Activated T-helper 9 cell treated with anti-CD3 and anti-CD28 coated beads, Interleukin-2, amount 50 U/mL, for 16 hours (primary cell): Measurements from ENCODE around the gene ETV4.
A peak's percentile ranks its signal among the peaks of the same experiment; 100 is the strongest.
"Not testable (repeated sequence)": the region's sequence is repeated elsewhere in the genome, so short reads cannot be mapped to it uniquely, and the experiment has no call there.

Experiments
- DNase-seq: peaks from one replicate; pipeline ENCODE4 v3.0.0-alpha.2; 2020; ENCODE audit warnings: low read depth

Gene ETV4

DNA sequence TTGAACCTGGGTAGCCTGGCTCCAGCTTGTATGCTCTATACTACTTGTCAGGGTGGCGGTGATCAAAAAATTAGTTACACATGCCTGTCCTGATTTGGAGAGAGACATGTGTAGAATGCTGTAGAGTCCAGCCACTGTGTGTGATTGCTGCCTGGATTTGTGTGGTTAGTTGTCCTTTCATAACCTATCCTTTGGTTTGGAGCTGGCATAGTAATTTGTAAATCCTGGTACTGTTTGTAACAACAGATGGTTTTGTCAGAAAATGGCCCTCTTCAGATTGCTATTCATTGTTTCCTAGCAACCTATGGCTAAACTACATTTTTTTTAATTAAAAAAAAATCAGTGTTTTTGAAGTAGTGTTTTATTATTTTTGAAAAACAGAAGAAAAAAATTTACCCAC, 30.5 kb downstream of the ETV4 start:
- DNase-seq: no peak

DNA sequence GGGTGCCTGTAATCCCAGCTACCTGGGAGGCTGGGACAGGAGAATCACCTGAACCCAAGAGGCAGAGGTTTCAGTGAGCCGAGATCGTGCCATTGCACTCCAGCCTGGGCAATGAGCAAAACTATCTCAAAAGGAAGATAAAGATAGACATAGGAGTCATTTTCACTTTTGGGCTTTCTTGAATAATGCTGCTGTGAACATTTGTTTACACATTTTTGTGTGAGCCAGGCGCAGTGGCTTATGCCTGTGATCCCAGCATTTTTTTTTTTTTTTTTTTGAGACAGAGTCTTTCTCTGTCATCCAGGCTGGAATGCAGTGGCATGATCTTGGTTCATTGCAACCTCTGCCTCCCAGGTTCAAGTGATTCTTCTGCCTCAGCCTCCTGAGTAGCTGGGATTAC, 34.9 kb downstream of the ETV4 start:
- not testable (repeated sequence) for DNase-seq

DNA sequence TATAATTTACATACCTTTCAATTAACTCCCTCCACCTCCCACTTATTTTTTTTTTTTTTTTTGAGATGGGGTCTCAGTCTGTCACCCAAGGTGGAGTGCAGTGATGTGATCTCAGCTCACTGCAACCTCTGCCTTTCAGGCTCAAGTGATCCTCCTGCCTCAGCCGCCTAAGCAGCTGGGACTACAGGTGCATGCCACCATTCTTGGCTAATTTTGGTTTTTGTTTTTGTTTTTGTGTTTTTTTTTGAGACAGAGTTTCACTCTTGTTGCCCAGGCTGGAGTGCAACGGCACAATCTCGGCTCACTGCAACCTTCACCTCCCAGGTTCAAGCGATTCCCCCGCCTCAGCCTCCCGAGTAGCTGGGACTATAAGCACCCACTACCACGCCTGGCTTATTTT, 36.7 kb downstream of the ETV4 start:
- not testable (repeated sequence) for DNase-seq

DNA sequence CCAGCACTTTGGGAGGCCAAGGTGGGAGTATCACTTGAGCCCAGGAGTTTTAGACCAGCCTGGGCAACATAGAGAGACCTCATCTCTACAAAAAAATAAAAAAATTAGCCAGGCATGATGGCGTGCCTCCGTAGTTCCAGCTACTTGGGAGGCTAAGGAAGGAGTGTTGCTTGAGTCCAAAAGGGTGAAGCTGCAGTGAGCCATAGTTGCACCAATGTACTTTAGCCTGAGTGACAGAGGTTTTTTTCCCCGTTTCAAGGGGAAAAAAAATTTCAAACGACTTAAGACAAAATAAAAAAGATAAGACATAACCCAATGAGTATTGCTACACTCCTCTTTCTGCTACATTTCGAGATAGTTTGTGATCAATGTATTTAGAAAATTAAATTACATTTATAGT, 55.5 kb downstream of the ETV4 start:
- DNase-seq: no peak

DNA sequence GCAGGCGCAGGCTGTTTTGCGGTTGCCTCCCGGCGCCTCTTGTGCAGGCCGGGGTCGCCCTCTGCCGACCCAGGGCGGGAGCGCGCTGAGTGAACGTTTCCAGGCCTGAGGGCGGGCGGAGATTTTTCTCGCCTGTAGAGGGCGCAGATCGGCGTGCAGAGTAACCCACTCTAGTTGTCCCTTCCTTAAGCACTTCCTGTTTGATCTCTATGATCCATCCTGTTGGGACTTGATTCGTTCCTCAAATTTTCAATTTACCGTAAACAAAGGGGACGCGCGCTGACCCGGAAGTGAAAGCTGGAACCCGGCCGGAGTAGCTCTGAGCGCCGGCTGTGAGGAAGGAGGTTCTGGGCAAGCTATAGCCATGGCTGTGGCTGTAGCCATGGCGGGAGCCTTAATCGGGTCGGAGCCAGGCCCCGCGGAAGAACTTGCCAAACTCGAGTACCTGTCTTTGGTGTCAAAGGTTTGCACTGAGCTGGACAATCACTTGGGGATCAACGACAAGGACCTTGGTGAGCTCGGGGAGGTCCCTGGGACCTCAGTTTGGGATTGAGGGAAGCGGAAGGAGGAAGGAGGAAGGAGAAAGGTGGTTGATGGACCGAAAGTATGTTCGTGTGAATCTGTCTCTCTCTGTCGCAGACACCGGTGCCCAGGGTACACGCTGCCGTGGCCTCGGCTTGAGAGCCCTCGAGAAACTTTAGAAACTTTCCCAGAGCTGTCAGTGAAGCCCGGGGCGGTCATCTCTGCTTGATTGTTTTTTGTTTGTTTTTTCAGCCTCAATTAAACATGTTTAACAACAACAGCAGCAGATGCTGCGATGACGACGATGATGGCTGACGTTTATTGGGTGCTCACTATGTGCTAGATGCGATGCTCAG, 62.2 kb downstream of the ETV4 start, which contains the start of gene DHX8:
TSS of gene DHX8 (plus strand) at position 302 of the 878 bp plus-strand sequence. CDS start at position 365, 63 bp downstream.
- DNase-seq: peak; percentile 97

DNA sequence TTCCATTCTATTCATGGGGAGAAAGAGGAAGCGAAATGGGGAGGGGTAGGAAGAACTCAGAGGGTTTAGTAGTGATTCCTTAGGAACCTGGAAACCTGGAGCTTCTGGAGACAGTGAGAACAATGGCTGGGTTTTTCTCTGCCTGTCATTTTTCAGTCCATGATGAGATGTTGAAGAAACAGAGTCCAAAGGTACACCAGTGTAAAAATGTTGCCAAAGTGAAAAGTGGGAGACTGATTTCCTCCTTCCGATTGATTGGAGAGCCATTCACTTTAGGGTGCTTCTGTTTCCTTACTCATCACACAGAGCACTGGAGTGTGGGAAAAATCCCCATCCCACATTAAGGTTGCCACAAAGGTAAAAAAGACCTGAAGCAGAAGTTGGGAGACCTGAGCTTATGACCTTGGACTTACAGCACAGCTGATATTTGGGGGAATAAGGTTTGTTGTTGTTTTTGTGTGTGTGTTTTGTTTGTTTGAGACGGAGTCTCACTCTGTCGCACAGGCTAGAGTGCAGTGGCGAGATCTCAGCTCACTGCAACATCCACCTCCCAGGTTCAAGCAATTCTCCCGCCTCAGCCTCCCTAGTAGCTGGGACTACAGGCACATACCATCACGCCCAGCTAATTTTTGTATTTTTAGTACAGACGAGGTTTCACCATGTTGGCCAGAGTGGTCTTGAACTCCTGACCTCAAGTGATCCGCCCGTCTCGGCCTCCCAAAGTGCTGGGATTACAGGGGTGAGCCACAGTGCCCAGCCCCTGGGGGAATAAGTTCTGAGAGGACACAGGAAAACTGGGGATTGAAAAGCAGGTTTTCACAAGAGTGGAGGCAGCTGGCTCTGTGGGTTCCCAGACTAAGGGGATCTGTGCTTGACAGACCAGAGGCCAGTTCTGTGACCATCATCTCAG, 63.8 kb downstream of the ETV4 start:
- no peak for DNase-seq

DNA sequence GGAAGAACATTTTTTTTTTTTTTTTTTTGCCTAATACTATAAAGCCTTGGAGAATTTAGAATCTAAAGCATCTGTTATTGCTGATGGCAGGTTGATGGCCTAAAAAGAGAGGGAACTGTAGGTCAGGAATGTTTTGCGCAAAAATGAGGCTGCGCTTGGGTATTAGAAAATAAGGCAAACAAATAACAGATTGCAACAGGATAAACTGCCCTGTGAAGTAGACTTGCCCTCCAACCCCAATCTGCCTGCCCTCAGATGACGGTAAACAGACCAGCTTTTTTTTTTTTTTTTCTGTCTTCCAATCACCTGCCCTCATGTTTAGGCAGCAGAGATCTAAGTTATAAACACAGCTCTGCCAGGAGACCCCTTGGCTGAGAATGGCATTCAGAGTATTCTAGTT, 66.2 kb downstream of the ETV4 start:
- DNase-seq: no peak
